DMS79 treated with DMSO at 0.1 percent for 48 hours (cell line): ENCODE data around the gene GPR37.

Experiments used
- DNase-seq: peaks from one replicate; lab custom pipeline; 2025; lab: John Stamatoyannopoulos, UW

GPR37 gene, protein sequence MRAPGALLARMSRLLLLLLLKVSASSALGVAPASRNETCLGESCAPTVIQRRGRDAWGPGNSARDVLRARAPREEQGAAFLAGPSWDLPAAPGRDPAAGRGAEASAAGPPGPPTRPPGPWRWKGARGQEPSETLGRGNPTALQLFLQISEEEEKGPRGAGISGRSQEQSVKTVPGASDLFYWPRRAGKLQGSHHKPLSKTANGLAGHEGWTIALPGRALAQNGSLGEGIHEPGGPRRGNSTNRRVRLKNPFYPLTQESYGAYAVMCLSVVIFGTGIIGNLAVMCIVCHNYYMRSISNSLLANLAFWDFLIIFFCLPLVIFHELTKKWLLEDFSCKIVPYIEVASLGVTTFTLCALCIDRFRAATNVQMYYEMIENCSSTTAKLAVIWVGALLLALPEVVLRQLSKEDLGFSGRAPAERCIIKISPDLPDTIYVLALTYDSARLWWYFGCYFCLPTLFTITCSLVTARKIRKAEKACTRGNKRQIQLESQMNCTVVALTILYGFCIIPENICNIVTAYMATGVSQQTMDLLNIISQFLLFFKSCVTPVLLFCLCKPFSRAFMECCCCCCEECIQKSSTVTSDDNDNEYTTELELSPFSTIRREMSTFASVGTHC

DNA sequence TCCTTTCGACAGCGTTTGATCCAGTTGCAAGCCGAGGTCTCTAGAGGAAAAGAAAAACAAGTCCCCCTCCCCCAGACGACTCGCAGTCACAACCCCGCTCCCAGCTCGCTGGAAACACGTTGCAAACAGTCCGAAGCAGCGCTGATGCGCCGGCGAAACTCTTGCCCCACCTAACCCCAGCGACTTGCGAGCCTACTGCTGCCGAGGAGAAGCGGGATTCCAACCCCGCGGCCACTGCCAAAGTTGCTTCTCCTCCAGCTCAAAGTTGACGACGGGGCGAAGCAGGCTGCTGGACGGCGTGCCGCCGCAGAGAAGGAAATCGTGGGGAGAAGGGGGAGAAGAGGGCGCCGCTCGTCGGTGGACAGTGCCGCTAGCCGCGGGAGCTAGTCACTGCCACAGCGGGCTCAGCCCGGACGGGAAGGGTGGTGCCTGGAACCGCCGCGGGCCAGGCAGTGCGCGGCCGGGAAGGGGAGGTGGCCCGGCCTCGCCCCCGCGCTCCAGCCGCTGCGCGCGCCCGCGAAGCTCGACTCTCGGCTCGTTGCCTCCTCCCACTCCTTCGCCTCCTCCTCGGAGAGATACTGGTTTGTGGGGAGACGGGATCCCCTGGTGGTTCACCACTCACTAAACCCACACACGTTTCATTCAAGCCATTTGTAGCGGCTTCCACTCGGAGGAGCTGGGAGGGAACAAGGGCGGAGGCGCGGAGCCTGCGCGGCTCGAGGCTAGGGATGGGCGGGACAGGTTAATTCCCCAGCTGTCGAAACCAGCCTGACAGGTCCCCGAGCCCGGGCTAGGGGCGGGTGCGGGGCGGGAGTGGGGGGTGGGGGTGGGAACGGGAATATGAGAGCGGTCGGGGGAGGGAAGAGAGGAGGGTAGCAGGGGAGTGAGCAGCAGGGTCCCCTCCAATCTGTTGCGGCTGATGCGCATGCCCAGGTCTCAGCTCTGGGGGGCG is at the start of gene GPR37:
TSS of gene GPR37 (minus strand) at position 392 of the 952 bp plus-strand sequence. CDS start 816 bp downstream, outside the sequence.
- DNase-seq, result peak; percentile 44

DNA sequence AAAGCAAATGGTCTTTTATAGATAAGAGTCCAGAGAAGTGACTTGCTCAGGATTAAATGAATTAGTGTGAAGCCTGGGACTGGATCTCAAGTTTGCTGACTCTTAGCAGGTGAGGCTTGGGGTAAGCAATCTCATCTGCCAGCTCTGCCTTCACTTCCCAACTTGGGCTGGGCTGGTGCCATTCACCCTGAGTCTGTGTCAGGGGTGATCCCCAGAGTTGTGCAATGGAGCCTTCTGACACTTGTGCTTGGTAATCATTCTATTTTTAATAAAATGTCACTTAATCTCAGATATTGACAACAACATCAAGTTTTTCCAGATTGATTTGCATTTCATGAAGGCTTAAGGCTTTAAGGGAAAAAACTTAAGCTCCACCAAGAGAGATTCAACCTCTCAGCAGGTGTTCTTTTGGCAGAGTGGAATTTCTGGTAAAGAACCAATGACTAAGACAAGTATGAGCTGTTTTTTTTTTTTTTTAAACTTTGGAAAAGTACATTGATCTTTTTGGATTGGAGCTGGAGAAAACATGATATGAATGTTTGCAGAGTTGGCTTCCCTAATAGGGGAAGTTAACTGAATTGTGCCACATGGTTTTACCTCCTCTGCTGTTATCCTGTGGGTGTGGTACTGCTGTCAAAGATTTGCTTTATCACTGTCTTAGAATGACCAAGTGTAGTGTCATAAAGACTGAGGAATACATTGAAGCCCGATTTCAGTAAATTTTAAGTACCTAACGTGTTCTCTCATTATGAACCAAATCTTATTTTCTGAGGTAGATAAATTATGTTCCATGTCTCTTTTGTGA is 48.6 kb upstream of the GPR37 start:
- no peak for DNase-seq

DNA sequence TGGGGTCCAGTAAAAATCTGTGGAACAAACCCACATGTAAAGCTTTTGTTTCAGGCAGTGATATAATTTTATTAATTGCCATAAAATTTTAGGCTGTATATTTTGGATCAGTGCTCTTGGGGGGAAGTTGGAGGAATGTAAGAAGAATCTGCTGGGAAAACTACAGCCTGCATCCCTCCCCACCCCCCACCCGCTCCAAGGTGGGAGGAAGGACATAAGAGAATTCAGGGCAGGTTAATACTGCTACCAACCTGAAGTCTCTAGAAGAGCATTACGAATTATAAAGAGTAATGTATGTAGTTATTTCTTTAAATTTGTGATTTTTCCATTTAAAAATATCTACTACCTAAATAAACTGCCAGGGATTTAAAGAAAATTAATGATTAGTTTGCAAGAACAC is 47.2 kb upstream of the GPR37 start:
- DNase-seq, result no peak

DNA sequence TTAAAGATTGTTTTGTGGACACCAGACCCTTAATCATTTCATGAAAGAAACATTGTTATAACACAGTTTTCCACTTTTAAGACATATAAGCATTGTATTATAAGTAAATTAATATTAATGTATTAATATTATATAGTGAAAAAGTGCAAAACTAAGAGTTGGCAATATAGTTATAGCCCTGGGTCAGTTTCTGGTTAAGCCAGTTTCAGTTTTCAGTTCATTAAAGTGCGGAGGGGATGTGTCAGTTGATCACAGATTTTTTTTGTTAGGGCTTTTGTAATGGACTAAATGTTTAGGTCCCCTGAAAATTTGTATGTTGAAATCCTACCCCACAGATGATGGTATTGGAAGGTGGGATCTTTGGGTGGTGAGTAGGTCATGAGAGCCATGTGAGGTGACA is 45.7 kb upstream of the GPR37 start:
- no peak for DNase-seq

DNA sequence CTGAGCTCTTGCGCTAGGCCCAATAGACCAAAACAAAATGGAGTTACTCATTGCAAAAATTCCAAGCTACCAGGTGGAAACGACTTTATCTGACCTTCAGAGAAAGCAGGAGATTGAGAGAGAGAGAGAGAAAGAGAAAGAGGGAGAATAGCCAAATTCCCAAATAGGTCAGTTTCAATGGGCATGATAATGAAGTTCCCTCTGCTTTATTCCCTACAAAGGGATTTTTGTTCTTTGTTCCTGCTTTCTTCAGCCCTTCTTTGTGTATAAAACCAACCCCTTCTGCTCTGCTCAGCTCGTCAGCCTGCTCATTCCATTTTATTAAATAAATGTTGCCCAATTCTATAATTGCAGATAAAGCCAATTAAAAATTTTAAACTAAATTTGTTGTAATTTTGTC is 45.0 kb upstream of the GPR37 start:
- DNase-seq, result no peak

DNA sequence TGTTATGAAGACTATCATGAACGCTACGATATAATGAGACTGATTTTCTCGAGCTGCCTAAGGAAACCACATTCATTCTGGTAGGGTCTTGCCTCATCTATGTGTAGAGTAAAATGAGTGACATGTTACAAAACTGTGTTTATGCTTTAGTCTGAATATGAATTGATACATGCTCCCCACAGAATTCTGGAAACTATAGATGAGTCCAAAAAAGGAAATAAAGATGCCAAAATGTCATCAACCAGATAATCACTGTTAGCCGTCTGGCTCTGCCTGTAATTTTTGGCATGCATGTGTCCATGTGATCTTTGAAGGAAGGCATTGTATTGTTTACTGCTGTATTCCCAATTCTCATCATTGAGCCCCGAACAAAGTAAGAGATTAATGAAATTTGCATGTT is 42.6 kb upstream of the GPR37 start:
- no peak for DNase-seq

DNA sequence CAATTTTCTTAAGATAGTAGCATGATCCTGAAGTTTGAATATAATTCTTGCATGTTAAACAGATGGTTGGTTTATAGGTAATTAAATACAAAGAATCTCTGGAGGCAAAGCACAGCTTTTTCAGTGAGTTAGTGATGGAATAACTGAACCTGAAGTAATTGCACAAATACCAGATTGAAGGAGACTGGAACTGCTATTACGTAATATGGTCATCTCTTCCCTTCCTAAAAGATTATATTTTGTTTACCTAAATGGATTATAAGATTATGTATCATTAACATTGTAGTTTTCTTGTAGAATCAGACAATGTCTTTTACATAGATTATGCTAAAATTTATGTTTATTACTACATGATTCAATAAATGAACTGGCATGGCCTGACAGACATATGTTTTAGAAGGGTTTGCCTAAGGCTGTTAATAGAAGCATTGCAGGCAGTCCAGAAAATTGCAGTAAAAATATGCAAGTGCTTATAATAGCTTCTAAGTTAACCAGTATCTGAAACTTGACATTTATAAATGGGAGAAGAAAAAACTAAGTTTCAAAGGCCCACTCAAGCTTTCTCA is 35.8 kb upstream of the GPR37 start:
- DNase-seq, result no peak

DNA sequence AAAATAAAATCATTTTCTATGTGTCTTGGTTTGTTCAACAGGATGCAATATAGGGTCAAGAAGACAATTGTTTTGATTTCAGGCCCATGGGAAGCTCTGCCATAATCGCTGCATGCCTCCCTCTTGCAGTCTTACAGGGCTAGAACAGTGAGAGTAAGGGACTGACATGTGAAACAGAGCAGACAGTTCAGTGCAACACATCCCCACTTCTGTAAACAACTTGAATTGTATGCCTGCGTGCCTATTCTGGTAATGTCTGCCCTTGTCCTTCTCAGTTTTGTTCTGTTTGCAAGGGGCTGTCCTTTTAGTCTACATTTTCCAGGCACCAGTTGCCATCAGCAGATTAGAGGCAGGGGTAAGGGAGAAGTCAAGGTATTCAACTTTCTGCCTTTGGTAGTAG is 34.8 kb upstream of the GPR37 start:
- DNase-seq, result no peak

DNA sequence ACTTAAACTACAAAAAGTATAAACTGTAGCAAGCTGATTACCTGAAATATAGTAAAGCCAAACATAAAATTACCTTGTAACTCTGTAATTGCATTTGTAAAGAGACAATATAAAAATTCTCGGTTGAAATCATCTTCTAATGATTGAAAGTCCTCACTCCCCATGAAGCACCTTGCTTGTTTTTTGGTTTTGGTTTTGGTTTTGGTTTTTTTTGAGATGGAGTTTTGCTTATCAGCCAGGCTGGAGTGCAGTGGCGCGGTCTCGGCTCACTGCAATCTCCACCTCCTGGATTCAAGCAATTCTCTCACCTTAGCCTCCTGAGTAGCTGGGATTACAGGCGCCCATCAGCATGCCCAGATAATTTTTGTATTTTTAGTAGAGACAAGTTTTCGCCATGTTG is 33.9 kb upstream of the GPR37 start:
- no peak for DNase-seq

DNA sequence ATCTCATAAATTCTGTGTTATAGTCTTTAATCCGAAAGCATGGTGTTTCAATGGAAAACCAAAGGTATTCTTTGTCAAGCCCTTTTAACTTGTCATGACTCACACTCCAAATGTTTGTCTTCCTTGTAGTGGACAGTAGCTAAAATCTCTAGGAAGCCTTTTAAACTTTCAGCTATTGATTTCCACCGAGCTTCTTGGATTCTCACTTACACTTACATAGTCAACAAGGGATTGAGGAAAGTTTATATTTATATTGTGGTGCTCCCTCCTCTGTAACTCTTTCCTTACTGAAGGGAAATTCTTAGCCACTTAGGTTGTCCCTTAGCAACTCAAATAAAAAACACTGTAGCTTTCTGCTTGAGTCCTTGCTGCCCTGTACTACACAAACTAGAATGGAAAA is 31.2 kb upstream of the GPR37 start:
- DNase-seq, result no peak

DNA sequence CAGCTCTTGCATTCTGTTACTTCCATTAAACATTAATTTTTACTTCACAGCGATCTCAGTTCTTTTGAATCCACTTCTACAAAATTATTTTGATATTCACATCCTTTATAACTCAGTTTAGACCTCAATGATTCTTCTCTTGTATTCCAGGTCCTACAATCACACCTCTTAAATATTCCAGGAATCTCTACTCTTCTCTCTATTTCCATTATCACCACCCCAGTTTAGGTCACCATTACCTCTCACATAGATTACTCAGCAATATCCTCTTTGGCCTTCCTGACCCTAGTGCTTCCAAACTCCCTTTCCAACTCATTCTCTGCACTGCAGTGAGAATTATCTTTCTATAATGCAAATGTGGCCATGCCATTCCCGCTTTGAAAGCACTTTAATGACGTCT is 27.1 kb upstream of the GPR37 start:
- DNase-seq, result no peak

DNA sequence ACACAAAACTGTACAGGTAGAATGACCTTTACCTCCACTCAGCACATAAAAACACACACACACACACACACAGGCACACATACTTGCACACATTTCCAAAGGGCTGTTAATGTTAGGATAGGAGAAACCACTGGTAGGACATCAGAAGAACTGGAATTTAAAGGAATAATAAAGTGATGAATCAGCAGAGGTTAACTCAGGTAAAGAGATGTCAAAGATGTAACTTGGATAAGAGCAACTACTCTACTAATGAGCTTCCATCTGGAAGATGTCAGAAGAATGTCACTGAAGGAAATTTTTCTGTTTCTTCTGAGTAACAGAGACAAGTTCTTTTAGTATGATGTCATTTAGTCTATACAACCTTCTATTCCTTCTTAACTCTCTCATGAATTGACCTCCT is 26.4 kb upstream of the GPR37 start:
- DNase-seq, result no peak

DNA sequence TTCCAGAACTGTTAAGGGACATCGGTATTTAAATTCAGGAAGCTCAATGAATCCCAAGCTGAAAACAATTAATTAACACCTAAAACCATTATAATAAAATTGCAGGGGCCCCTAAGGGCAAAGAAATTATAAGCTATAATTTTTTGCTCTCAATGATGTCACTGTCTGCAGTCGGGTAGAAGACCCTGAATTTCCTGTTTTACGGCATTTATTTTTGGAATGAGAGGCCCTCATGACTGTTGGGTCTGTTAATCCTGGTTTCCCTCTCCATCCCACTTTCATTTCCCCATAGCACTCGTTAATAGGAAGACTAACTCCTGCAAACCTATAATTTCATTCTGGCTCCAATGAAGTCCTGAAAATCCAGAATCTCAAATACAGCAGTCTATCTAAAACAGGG is 25.8 kb upstream of the GPR37 start:
- no peak for DNase-seq

DNA sequence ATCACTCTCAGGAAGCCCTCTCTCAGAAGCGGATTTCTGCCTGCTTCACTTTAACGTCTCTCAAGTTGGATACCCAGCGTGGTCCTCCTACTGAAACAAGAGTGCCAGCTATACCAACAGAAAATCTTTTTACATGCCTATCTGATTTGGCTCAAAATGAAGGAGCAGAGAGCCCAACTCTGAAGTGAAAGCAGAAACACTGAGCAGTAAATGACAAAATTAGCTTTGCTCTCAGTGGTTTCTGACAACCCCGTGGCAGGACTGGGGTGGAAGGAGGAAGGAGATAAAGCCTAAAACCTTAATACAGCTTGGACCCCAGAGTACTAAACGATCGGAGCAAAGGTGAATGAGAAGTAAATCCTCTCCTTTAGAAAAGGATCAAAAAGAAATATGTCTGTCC is 25.1 kb upstream of the GPR37 start:
- DNase-seq, result no peak

DNA sequence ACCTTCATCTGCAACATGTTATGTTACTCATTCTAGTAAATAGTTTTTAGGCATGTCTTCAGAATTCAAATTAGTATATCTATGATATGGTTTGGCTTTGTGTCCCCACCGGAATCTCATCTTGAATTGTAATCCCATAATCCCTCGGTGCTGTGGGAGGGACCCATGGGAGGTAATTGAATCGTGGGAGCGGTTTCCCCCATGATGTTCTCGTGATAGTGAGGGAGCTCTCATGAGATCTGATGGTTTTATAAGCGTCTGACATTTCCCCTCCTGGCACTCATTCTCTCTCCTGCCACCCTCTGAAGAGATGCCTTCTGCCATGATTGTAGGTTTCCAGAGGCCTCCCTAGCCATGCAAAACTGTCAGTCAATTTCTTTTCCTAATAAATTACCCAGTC is 20.4 kb upstream of the GPR37 start:
- DNase-seq, result no peak

DNA sequence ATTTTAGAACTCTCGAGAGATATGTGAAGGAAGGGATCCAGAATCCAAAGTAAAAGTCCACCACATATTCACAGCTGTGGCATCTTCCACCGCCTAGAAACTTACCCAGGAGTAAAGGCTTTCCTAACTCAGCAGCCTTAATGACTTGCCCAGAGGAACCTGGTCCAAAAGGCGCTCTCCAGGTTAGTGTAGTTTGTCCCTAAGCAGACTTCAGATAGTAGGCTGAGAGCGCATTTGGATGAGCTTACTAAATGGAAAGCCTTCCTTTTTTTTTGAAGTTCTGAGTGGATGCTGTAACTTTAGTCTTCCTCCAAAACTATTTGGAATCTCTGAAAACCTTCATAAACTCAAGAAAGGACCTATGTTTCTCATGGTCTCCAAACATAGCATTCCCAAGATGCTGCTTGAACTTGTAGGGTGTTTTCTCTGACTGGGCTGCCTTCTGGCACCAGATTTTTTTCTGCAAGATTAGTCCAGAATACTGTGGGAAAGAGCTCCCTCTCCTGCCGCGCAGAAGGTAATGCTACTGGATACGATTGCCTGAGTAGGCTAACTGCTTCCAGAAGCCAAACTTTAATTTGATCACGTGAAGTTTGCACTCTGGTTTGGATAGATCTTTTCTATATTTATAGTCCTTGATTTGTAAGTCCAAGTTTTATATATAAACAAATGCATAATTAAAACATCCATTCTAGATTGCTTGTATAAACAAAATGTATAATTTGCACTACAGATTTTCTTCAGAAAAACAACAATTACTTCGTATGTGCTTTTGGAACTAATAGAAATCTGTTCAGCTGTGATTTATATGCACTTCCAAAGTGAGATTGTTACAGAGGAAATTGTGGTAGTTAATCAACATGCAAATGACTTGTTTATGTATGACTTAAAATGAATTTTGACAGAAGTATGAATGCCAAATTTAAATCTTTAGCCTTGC is 19.6 kb upstream of the GPR37 start:
- DNase-seq, result no peak

DNA sequence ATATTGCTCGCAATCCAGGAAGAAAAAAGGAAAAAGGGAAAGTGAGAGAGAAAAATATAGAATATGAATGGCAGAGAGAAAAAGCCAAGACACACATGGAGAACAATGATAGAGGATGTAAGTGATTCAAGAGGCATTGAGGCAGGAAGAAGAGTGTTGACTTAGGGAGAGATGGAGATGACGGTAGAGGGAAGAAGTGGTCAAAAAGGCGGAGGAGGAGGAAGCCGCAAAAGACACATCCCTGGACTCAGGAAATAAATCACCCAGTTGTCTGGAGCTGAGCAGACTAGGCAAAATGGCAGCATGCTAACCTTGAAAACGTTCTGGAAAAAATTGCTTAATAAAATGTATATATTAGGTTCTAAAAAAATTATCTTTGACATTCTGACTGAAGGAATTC is 17.7 kb upstream of the GPR37 start:
- DNase-seq, result no peak

DNA sequence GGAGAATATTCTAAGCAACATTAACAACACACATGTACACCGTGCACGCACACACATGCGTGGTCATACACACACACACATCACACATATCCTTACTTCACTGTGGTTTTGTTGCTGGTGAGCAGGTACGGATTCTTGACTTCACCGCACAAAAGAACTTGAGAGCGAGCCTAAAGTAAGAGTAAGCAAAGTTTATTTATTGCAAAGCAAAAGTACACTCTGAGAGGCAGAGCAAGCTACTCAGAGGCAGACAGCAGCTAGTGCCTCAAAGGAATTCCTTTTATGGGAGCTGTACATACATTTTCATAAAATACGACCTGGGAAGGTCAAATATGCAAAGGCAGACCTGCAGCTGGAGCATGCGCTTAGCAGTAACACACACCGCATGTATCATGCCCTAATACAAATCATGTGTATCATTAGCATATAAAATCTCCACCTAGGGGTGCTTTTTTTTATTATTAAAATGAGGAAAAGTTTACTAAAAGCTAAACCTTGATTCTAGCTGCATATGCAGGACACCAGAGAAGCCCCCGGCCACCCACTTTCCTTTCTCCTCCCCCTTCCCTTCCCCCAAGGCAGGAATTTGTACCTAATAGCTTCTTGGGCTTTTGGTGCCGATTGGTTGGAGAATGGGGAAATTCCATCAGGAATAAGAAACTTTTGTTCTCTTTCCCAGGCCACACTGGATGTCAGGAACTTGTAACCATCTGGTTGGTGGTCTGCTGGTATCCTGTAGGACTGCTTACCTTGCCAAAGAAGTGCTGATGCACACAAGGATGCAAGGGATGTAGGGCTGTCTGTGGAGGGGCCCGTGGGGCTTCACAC is 16.5 kb upstream of the GPR37 start:
- no peak for DNase-seq

DNA sequence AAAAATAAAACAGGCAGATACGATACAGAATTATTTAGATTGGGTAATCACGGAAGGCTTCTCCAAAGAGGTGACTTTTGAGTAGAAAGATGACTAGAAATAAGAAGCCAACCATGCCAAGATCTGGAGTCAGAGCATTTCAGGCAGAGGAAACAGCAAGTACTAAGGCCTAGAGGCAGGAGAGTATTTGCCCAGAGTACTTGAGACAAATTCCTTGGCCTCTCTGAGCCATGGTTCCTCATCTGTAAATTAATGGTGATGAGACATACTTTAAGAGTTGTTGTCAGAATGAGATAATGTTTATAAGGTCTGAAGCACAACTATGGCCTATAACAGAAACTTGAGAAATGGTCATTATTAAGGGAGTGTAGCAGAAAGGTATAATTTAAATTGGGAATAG is 15.8 kb upstream of the GPR37 start:
- DNase-seq, result no peak

DNA sequence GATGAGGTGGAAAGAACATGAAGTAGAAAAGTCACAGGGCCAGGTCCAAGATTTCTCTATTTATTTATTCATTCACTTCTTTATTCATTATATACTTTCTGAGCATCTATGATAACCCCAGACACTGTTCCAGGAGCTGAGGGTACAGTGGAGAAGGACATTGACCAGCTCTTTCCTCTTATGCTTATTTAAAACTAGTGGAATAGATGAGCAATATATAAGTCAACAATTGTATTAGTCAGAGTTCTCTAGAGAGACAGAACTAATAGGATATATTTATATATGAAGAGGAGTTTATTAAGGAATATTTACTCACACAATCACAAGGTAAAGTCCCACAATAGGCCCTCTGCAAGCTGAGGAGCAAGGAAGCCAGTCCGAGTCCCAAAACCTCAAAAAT is 15.0 kb upstream of the GPR37 start:
- DNase-seq, result no peak
